Endothelial cell (in vitro differentiated cells): ENCODE results near the gene ARL13B. TPM values are rescaled to one million over a fixed set of nuclear protein-coding genes. Genes with fewer than 3 reads are reported as not detected.
A peak's percentile ranks its signal among the peaks of the same experiment; 100 is the strongest.

Experiments
- DNase-seq: peaks from one replicate; pipeline ENCODE4 v3.0.0; 2021; ENCODE audit warnings: low spot score
- H3K27ac Mint-ChIP-seq: one replicate; pipeline ENCODE4 v1.8.0; 2021; ENCODE audit warnings: mixed read lengths, inconsistent platforms; ENCODE audit not compliant: unreplicated experiment
- H3K27me3 Mint-ChIP-seq: one replicate; pipeline ENCODE4 v1.8.0; 2021; ENCODE audit warnings: mild to moderate bottlenecking, moderate library complexity, mixed read lengths, inconsistent platforms; ENCODE audit not compliant: unreplicated experiment
- H3K36me3 Mint-ChIP-seq: one replicate; pipeline ENCODE4 v1.8.0; 2021; ENCODE audit warnings: mild to moderate bottlenecking, low read depth, mixed read lengths, inconsistent platforms; ENCODE audit not compliant: unreplicated experiment
- H3K4me1 Mint-ChIP-seq: one replicate; pipeline ENCODE4 v1.8.0; 2021; ENCODE audit warnings: mild to moderate bottlenecking, mixed read lengths, inconsistent platforms; ENCODE audit not compliant: unreplicated experiment
- H3K4me3 Mint-ChIP-seq: one replicate; pipeline ENCODE4 v1.8.0; 2021; ENCODE audit warnings: mild to moderate bottlenecking, mixed read lengths, inconsistent platforms; ENCODE audit not compliant: unreplicated experiment
- H3K9me3 Mint-ChIP-seq: one replicate; pipeline ENCODE4 v1.8.0; 2021; ENCODE audit warnings: mixed read lengths, inconsistent platforms; ENCODE audit not compliant: unreplicated experiment
- total RNA-seq: library from RNA; stranded (reverse); fragmentation: NEBNext Ultra II Directional; extraction: Animal tissue kit (Norgen Biotek cat#: 25700); gene quantifications from one replicate; pipeline ENCODE4 v1.2.1, GENCODE V29; 2021; ENCODE audit not compliant: unreplicated experiment
- TF ChIP-seq, protein P1 (sequence below): fragments of 200-600 bp; sonication (generic); IDR thresholded peaks from one replicate; pipeline ENCODE4 v1.5.0; 2021; ENCODE audit warnings: antibody characterized with exemption; ENCODE audit not compliant: unreplicated experiment

The ARL13B gene
- total RNA-seq, 1 donor from 2014 or later, result 15.3 TPM

DNA sequence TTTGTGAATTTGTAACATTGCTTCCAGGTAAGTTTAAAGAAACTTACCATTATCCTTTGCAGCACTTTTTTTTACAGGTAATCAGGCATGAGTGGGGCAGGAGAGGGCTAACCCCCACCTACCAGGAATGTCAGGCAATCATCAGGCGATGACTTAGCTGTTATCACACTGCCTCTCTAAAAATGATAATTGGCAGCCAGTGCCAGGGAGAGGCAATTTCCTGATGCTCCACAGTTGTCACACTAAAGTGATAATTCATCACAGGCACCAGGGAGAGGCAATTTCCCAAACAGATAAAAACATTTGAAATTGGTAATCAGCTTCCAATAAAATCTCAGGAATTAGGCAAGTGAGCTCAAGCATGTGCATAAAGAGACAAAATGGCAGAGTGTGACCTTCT is 109.2 kb downstream of the ARL13B start:
- DNase-seq, result no peak
- Mint-ChIP-seq H3K27me3 (peaks cover 4% of the 10 kb centered on the region), H3K9me3 (no peaks in the 10 kb centered on the region), H3K4me3 (no peak overlapping the region), H3K36me3 (peaks cover 3% of the 10 kb centered on the region), H3K4me1 (peaks cover 7% of the 10 kb centered on the region), H3K27ac (no peak overlapping the region)
- TF ChIP-seq, protein P1, sequence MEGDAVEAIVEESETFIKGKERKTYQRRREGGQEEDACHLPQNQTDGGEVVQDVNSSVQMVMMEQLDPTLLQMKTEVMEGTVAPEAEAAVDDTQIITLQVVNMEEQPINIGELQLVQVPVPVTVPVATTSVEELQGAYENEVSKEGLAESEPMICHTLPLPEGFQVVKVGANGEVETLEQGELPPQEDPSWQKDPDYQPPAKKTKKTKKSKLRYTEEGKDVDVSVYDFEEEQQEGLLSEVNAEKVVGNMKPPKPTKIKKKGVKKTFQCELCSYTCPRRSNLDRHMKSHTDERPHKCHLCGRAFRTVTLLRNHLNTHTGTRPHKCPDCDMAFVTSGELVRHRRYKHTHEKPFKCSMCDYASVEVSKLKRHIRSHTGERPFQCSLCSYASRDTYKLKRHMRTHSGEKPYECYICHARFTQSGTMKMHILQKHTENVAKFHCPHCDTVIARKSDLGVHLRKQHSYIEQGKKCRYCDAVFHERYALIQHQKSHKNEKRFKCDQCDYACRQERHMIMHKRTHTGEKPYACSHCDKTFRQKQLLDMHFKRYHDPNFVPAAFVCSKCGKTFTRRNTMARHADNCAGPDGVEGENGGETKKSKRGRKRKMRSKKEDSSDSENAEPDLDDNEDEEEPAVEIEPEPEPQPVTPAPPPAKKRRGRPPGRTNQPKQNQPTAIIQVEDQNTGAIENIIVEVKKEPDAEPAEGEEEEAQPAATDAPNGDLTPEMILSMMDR, result no peak

DNA sequence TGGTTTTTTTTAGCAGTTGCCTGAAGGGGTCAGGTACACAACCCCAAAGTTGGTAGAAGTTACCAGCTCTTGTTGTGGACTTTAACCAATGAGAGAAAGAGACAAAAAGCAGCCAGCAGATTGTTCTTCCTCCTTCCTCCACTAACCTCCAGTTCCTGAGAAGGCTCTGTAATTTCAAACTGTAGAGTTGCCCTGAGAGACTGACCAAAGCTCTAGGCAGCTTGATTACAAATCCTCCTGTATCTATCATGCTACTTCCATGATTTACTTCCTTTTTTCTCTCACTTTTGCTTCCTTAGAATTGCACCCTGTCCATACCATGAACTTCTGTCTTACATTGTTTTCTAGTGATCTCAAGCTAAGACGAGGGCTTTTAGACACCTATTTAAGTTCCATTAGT is 112.1 kb downstream of the ARL13B start:
- H3K27ac Mint-ChIP-seq, result no peak overlapping the region
- TF ChIP-seq, protein P1, result no peak
- H3K4me3 Mint-ChIP-seq, result no peak overlapping the region
- H3K9me3 Mint-ChIP-seq, result no peaks in the 10 kb centered on the region
- H3K36me3 Mint-ChIP-seq, result peaks cover 3% of the 10 kb centered on the region
- DNase-seq, result no peak
- H3K27me3 Mint-ChIP-seq, result peaks cover 2% of the 10 kb centered on the region
- H3K4me1 Mint-ChIP-seq, result peaks cover 7% of the 10 kb centered on the region

DNA sequence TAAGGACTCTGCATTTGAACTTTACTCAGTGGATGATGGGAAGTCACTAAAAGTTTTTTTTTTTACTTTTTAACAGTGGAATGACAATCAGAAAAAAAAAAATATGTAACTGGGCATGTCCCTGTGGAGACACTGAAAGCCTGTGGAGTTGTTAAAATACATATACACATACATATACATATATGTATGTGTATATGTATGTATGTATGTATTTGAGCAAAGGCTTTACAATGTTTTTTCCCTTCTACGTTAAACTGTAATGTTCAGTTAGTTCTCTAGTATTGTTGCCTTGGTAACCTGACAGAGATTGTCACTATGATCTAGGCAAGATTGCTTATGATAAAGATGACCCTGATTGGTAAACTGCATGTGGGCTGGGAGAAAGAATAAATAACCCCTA is 113.2 kb downstream of the ARL13B start:
- TF ChIP-seq, protein P1, result no peak
- H3K4me1 Mint-ChIP-seq, result peaks cover 14% of the 10 kb centered on the region
- peak overlapping the region; percentile 15 for H3K27ac Mint-ChIP-seq
- no peak overlapping the region for H3K4me3 Mint-ChIP-seq
- DNase-seq, result no peak
- peaks cover 2% of the 10 kb centered on the region for H3K27me3 Mint-ChIP-seq
- H3K9me3 Mint-ChIP-seq, result no peaks in the 10 kb centered on the region
- no peaks in the 10 kb centered on the region for H3K36me3 Mint-ChIP-seq

DNA sequence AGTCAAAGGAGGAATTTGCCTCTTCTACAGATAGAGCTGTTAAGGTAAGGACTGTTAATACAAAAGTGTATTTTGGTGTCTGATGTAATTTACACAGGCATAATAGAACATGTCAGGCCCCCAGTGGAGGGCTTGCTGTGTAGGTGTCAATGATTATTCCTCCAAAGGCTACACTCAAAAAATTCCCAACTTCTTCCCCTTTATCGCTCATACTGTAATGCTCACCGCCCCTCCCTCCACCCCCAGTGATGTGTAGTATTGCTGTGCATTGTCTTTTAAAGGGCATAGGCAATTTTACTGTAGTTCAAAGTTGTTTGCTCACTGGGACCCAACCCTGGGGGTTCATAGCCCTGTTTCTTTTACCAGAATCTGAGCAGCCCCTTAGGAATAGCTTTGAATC is 115.2 kb downstream of the ARL13B start:
- H3K4me1 Mint-ChIP-seq, result peaks cover 25% of the 10 kb centered on the region
- TF ChIP-seq, protein P1, result no peak

DNA sequence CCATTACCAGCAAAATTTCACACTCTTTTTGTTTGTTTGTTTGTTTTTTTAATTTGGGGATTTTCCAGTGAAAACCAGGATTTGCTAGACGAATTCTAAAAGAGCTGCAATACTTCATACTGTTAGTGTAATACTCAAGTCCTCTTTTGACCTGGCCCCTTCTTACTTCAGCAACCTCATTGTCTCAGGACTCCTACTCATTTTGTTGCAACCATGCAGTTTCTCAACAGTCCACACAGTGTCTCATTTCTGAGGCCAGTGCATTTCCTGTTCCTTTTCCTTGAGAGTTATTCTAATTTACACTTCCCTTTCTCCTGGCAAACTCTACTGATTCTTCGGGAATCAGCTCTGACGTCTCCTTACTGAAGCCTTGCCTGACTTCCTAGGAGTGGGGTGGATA is 118.5 kb downstream of the ARL13B start:
- TF ChIP-seq, protein P1, result no peak
- H3K27me3 Mint-ChIP-seq, result peaks cover 2% of the 10 kb centered on the region
- H3K9me3 Mint-ChIP-seq, result no peaks in the 10 kb centered on the region
- H3K36me3 Mint-ChIP-seq, result peaks cover 4% of the 10 kb centered on the region
- H3K4me3 Mint-ChIP-seq, result no peak overlapping the region
- DNase-seq, result peak; percentile 9
- H3K27ac Mint-ChIP-seq, result peak overlapping the region; percentile 83
- peaks cover 19% of the 10 kb centered on the region for H3K4me1 Mint-ChIP-seq

More for the DNA sequence above, 115.2 kb downstream of the ARL13B start:
- DNase-seq, result no peak
- Mint-ChIP-seq H3K4me3 (no peak overlapping the region), H3K27me3 (peaks cover 2% of the 10 kb centered on the region), H3K27ac (no peak overlapping the region), H3K36me3 (peaks cover 2% of the 10 kb centered on the region), H3K9me3 (no peaks in the 10 kb centered on the region)
